HG03280 (cell line): ENCODE data around the gene BBOX1.

Experiments used
- ATAC-seq: cut with Tn5 transposase; IDR thresholded peaks from one replicate; pipeline ENCODE4 v1.9.1; 2021; ENCODE audit warnings: mild to moderate bottlenecking, moderate library complexity; ENCODE audit not compliant: unreplicated experiment

BBOX1 gene

DNA sequence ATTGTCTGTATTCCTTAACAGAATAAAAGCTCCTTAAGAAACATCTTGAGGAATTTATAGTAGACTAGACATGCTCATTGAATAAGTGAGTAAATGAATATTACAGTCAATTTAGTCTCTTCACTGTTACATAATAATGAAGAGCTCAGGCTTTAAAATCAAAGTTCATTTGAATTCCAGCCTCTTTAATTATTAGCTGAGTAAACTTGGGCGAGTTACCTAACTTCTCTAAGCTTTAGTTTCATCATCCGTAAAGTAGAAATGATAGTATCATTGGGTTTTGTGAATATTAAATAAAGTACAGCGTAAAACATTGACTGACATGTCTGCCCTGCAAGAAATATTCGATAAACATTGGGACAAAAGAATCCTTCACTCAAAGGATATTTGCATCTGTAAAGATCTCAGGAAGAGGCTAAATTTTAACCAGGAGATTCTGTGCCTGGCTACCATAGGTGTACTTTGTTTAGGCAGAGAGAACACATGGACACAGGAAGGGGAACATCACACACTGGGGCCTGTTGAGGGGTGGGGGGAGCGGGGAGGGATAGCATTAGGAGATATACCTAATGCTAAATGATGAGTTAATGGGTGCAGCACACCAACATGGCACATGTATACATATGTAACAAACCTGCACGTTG, 15.2 kb upstream of the BBOX1 start:
- ATAC-seq: no peak

DNA sequence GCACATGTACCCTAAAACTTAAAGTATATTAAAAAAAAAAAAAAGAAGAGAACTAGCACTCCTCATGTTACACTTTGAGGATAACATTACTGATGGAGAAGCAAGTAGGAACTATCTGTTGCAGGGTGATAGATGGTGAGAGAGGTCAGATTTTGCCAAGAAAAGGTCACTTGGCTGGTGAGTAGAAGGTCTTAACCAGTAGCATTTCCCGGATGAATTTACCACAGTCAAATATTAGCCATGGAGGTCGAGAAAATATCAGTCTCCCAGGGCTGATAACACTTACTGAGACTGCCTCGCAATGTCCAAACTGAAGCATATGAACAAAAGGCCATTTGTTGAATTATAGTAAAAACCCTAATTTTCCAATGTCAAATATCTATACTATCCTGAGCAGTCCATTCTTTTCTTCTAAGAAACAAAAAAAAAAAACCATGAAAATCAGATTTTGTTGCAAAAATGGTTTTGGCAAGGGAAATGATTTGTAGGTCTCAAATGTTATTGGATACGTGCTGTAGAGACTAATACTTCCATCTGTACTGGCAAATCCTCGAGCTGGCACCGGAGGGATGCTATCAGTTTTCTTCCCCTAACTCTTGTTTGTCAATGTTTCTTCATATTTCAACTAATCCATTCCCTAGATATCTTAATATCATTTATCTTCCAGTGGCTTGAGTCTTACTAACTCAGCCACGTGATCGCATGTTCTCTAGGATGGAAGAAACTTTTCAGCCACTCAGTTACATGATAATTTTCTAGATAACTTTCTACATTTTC, 14.5 kb upstream of the BBOX1 start:
- no peak for ATAC-seq

DNA sequence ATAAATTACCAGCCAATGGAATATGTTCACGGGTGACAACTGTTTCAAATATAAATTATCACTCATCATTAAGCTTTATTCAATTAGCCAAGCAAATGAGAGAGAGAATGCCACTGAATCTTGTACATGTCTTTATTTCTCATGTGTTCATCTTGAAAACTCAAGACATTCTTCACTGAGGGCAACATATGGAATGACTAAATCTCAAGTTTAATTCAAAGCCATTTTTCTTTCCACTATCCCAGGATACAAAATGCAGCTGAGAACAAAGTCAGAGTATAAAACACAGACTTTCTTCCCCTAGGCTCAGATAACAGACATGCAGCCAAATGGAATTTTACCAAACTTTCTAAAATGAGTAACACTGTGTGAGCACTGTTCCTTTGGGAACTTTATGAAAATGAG, 12.1 kb upstream of the BBOX1 start:
- no peak for ATAC-seq

DNA sequence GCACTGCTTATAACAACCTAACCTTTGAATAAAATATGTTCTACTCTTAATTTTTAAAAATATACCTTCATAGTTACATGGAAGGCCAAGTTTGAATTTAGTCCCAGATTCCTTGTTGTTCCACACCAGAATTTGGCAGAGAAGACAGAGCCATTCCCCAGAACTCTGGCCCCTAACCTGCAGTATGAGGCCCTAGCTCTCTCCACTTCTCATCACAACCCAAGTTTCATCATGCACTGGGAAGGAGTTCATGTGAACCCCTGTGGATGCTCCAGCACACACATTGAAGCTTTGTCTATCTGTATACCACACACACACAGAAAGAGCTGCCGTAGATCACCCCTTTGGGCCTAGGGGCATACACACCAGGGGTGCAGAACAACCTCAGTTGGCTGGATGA, 10.6 kb upstream of the BBOX1 start:
- ATAC-seq: no peak

DNA sequence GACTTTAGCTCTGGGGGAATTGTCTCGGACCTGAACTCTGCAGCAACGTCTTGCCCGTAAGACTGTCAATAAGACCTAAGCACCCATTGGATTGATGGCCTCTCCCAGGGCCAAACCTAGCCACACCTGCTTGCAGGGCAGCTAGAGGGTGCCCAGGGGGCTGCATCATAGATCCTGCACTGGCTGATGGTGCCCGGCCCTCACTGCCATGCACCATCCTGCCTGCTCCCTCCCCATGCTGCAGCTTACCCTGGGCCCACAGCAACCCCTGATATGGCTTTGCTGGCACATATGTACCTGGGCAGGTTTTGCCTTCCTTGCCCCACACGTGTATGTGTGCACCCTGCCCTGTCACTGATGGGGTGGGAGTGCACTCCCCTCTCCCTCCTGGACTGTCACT, 8.9 kb upstream of the BBOX1 start:
- no peak for ATAC-seq

DNA sequence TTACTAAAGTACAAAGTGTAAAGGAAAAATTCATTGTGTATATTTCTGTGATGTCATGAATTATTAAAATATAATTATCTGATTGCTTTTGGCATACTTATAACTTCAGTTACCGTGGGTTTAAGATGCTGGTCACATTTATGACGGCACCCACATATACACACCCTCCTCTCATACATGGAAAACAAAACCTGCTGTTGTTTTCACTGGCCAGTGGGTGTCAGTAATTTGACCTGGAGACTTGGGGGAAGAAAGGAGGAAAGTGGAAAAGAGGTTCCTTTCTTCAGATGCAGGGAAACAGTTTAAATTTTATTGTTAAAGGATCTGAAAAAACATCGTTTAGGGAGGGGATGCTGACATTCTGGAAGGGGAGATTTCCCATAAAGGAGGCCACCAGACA, 742 bp upstream of the BBOX1 start:
- no peak for ATAC-seq

DNA sequence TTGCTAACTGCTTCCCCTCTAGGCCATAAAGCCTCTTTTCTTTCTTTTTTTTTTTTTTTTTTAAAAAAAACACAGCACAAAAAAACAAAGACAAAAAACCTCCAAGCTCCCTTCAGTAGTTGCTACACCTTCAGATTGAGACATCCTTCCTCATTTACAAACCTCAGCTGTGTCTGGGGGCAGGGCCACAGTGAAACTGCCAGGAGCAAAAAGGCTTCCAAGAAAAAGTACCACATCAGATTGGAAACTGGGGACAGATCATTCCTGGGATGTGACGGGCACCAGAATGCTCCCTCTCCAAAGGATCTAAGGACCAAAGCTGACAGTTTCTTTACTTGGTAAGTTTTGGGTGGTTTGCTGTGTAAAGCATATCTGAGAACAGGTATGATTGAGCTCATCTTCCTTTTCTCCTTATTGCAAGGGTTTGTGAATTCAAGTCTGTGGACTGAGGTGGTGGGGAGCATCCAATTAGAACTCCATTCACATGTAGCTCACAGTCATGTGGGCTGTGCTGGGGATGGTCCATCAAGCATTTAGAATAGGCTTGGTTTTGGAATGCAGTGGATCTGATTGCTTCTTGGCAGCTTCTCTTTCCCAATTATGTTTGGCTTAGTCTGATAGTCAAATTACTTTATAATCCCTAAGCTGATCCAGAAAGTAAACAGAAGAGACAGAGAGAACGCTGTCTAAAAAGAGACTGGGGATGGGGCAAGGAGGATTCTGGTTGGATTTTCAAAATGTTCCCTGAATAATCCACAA, 705 bp downstream of the BBOX1 start:
- no peak for ATAC-seq

DNA sequence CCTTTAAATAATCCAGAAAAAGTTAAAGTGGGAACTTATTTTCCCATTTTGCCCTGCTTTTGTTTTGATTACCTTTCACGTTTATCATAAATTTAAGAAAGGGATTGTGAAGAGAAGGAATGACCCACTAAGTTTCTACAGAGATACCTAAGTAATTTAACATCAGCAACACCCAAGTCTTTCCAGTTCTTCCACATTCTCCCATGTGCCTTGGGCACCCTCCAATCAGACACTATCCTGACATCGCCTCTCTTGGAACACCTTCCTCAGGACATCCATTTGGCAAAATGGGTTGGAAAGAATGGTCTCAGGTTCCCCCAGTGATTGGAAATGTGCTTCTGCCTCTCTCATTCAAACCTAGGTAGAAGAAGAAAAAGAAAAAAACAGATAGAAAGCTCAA, 6.3 kb downstream of the BBOX1 start:
- ATAC-seq: no peak

DNA sequence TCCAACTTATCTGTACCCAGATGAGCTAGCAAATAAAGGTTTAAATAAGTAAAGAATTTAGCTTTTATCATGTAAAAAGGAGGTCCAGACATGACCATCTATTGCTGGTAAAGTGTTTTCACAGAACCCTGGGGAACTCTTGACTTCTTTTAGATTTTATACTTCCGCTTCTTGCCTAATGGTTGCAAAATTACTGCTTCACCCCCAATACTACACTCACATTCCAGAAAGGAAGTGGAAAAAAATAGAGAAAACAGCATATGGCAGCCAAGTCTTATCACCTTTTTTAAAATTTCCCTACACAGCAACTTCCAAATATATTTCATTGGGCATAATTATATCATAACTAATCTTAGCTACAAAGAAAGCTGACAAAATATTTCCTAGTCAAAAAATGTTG, 12.1 kb downstream of the BBOX1 start:
- no peak for ATAC-seq

- ATAC-seq: no peak
Observed at GRCh38 chr11:27055065-27055682, 14.6 kb downstream of the BBOX1 start.

DNA sequence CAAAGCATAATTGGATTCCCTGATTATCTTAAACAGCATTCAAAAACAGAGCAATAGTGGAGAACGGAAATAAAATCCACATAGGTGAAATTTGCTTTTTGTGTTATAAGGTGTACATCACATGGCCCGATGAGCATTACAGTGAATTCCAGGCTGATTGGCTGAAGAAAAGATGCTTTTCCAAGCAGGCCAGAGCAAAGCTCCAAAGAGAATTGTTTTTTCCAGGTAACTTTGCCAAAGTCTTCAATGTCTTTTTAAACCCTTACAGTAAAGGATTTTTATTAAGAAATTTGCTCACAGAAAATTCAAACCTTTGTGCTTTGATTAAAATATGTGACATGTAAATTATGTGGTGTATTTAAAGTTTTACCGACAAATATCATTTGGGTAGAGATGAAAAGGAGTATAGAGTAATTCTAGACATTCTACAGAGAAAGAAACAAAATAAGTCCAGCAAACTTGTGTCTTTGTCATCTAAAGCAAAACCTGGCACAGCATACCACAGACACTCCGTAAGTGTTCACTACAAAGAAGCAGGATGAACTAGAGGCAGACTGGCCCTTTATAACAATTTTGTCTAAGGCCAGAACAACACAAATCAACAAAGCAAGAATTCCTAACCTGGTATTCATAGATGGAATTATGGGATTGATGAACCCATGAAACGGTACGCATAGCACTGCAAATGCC, 16.6 kb downstream of the BBOX1 start:
- ATAC-seq: no peak

DNA sequence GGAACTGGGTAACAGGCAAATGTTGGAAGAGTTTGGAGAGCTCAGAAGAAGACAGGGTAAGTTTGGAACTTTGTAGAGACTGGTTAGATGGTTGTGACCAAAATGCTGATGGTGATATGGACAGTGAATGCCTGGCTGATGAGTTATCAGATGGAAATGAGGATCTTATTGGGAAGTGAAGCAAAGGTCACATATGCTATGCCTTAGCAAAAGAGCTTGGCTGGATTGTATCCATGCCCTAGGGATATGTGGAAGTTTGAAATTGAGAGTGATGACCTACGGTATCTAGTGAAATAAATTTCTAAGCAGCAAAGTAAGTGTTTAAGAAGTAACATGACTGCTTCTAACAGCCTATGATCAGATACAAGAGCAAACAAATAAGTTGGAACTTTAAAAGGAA, 17.8 kb downstream of the BBOX1 start:
- no peak for ATAC-seq

DNA sequence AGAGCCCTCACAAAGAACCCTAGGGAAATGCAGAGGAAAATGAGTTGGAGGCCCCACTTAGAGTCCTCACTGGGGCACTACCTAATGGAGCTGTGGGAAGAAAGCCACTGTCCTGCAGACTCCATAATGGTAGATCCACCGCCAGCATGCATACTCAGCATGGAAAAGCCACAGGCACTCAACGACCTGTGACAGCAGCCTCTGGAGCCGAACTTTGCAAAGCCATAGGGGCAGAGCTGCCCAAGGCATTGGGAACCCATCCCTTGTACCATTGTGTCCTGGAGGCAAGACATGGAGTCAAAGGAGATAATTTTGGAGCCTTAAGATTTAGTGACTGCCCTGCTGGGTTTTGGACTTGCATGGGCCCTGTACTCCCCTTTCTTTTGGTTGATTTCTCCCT, 18.8 kb downstream of the BBOX1 start:
- no peak for ATAC-seq

GRCh38 chr11:27060816-27061460, 20.3 kb downstream of the BBOX1 start:
- ATAC-seq: no peak

DNA sequence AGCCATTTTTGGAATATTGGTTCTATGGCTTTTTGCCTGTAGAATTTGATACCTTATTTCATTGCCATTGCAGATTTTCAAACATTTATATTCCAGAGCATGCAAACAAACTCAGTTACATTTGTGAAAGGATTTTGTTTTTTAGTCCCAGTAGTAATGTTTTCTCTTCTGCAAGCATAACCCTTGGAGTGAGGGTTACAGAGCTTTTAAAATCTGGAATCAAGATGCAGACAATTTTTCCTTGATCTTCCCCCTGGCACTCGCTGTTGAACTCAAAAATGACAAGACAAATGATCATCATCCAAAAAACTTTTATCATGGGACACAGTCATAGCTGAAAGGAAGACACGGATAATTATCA, 20.8 kb downstream of the BBOX1 start:
- ATAC-seq: no peak

DNA sequence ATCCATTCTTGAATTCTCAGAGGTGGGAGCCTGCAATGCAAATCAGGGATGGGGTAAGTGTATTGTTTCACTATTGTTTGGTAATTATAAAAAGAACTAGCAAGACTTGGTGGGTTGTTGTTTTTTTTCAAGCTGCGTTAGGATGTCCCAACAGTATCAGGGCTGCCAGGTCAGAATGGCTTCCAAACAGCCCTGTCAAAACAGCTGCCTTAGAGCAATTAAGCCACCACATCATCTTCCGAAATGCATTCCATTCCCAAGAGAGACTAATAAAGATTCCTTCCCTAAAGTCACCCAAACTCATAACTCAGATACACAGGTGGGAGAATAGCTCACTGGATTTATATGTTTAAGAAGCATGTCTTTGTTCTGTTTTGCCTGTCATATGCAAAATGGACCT, 23.5 kb downstream of the BBOX1 start:
- ATAC-seq: no peak

- ATAC-seq: no peak
Observed at GRCh38 chr11:27075192-27075591, 34.6 kb downstream of the BBOX1 start.

DNA sequence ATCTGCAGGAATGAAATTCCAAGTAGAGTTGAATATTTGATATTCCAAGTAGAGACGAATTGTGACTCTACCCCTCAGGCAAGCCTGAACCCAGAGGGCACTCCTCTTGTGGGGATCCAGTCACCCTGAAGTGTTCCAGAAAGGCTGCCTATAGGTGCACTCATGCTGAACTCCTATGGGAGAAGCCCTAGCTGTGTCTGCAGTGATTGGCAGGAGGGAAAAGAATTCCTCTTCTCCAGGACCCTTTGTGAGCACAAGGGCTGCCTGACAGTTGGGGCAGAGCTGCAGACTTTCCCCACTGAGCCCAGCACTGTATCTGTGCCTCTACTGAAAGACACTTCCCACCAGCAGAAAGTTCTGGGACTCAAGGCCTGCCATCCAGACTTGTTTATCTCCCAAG, 35.0 kb downstream of the BBOX1 start:
- no peak for ATAC-seq

GRCh38 chr11:27076121-27076589, 35.5 kb downstream of the BBOX1 start:
- no peak for ATAC-seq

GRCh38 chr11:27081056-27081455, 40.4 kb downstream of the BBOX1 start:
- no peak for ATAC-seq
